OCI-LY3 (cell line): Measurements from ENCODE around the gene GCNT2.

Source experiments
- CTCF ChIP-seq: fragments of 200-600, 300-600 bp; sonication (generic); IDR thresholded peaks from 2 replicates; pipeline ENCODE4 v1.5.1; 2014; ENCODE audit warnings: antibody characterized with exemption, low read length, low read depth
- EZH2phosphoT487 ChIP-seq: fragments of 200-600 bp; shearing (Covaris generic); IDR thresholded peaks from 2 replicates; pipeline ENCODE4 v1.6.1; 2018; ENCODE audit warnings: antibody characterized with exemption, mixed run types, low read depth

- TF ChIP-seq CTCF (no peak), EZH2phosphoT487 (no peak)
Measured at GRCh38 chr6:10520468-10520867, 683 bp upstream of the GCNT2 start.
